ENCODE data around the gene LGALS9C.
"Not testable (repeated sequence)": the region's sequence is repeated elsewhere in the genome, so short reads cannot be mapped to it uniquely, and the experiment has no call there.

The LGALS9C gene

DNA sequence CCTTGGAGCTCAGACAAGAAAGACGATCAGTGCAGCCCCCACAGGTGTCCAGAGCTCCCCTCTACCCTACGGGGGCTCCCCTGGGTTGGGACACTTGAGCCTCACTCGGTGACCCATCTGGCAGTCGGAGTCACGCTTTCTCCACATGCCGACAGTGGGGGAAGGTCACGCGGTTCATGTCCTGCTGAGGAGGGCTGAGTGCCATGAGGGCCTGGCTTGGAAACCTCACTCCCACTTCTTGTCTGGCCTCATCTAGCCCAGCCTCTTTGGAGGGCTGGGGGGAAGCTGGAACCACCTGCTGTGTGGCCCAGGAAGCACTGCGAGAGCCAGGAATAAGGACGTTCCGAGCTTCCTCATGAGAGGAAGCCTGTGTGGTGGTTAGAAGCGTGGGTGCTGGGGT is 1.8 kb downstream of the LGALS9C start:
- in situ Hi-C loops (cut with HindIII; ENCODE audit: low sequenced_read_pairs): not testable (repeated sequence)

DNA sequence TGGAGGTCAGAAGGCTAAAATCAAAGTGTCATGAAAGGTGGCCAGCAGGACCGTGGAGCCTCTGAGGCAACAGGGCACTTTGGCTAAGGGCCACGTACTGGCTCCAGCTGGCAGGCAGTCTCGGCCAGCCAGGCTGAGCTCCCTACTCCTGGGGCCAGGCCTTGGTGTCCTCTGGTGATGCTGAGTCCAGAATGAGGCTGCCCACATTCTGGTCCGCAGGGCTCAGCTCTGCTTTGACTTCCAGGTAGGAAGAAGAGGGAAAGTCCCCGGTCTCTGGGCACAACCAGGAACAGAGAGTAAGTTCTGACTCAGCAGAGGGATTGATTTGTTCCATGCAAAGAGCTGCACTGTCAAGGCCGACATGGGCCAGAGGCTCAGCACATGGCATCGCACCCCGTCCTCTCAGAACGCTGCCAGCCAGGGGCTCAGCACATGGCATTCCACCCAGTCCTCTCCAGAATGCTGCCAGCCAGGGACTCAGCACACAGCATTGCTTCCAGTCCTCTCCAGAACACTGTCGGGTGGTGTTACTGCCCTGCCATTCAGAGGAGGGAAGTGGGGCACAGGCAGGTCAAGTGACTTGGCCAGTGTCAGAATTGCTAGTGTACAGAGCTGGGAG is 2.5 kb downstream of the LGALS9C start:
- in situ Hi-C loops (cut with HindIII; ENCODE audit: low sequenced_read_pairs): not testable (repeated sequence)

DNA sequence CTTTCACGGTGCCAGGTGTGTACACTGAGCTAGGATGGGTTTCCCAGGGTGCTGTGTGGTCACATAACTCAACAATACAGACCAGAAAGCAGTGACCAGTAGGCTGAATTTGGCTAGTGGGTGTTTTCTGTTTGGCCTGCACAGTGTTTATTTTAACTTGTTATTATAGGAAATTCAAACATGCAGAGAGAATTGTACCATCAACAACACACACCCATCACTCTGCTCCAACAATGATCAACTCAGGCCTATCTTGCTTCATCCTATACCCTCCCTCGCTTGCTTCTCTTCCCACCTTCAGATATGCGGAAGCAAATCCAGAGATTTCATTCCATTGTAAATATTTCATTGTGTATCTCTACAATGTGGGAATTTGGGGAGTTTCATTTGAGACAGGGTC is 5.2 kb downstream of the LGALS9C start:
- in situ Hi-C loops (cut with HindIII; ENCODE audit: low sequenced_read_pairs): not testable (repeated sequence)

DNA sequence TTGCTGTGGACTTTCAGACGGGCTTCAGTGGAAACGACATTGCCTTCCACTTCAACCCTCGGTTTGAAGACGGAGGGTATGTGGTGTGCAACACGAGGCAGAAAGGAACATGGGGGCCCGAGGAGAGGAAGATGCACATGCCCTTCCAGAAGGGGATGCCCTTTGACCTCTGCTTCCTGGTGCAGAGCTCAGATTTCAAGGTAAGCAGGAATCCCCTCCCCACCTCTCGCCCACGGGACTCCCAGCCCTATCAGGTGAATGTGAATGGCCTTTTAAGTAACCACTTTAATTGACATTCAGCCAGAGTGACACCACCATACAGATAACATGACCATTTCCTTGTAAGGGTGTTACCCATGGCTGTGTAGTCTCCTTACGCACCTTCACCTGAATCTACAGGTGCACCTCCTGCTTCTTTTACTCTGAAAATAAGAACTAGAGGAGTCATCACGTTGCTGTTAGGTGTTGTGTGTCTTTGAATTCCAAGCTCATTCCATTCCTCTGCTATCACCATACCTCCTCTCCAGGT is 9.4 kb downstream of the LGALS9C start:
- in situ Hi-C loops (cut with HindIII; ENCODE audit: low sequenced_read_pairs): not testable (repeated sequence)

DNA sequence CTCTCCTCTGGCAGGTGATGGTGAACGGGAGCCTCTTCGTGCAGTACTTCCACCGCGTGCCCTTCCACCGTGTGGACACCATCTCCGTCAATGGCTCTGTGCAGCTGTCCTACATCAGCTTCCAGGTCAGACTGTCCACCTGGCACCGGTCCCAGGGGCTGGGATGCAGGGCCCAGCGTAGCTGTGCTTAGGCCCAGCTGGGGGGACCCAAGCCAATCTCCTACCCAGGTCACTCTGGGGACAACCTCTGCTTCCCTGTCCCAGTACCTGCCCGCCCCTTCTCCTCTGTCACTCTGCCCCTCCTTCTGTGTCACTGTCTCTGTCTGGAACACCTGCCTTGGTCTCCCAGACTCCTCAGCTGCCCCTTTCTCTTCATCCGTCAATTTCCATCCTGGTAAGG is 11.0 kb downstream of the LGALS9C start:
- in situ Hi-C loops (cut with HindIII; ENCODE audit: low sequenced_read_pairs): not testable (repeated sequence)

DNA sequence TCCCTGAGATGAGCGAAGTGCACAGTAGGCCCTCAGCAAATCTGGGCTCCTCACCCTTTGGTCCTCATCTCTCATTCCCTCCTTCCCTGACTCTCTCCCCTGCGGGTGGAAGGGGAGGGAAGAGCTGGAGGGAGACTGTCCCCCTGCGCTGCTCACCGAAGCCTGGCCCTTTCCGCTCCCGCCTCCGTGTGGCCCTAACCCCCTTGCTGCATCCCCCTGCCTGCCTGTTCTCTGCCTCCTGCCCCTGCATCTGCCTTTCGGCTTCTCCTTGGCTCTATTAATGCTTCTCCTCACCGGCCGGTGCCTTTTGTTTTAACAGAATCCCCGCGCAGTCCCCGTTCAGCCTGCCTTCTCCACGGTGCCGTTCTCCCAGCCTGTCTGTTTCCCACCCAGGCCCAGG is 12.0 kb downstream of the LGALS9C start:
- in situ Hi-C loops (cut with HindIII; ENCODE audit: low sequenced_read_pairs): not testable (repeated sequence)

DNA sequence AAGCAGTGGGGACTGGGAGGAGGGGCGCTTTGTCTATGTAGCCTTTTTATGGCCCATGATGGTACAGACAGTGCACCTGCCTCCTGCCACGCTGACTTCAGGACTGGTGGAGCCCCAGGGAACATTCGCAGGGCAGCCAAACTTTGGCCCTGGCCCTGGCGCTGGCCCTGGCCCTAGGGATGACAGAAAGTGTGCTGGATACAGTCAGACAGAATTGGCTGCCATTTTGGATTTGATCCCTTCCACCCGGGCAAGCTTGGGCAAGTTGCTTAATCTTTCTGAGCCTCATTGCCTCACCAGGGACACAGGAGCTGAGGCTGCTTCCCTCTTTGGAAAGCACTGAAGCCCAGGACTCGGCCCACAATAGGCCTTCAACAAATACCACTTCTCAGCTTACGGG is 13.4 kb downstream of the LGALS9C start:
- in situ Hi-C loops (cut with HindIII; ENCODE audit: low sequenced_read_pairs): not testable (repeated sequence)

DNA sequence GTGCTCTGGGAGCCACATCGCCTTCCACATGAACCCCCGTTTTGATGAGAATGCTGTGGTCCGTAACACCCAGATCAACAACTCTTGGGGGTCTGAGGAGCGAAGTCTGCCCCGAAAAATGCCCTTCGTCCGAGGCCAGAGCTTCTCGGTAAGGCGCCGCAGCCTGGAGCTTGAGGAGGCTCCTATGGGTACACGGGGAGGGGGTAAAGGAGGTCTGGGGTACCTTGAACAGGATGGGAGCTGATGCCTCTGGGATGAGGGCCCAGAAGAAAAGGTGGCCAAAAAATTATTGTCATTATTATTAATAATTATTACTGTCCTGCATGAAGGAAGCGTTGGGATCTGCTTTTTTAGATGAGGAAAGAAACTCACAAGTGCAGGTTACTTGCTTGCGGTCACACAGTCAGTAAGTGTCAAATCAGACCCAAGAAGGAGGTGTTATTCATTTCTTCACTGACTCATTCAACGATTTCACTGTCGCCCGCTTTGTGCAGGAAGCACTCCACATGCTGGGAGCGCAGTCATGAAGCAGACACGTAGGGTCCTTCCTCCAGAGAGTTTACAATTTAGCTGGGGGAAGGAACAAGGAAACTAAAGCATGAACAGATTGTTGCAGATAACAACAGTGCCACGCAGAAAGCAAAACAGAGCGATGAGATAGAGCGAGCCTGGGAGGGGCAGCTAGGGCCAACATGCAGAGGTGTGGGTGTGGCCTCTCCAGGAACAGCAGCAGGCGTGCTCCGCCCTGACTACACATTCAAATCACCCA is 16.3 kb downstream of the LGALS9C start:
- in situ Hi-C loops (cut with HindIII; ENCODE audit: low sequenced_read_pairs): not testable (repeated sequence)

DNA sequence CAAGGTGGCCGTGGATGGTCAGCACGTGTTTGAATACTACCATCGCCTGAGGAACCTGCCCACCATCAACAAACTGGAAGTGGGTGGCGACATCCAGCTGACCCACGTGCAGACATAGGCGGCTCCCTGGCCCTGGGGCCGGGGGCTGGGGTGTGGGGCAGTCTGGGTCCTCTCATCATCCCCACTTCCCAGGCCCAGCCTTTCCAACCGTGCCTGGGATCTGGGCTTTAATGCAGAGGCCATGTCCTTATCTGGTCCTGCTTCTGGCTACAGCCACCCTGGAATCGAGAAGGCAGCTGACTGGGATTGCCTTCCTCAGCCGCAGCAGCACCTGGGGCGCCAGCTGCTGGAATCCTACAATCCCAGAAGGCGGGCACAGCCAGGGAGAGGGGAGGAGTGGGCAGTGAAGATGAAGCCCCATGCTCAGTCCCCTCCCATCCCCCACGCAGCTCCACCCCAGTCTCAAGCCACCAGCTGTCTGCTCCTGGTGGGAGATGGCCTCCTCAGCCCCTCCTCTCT is 17.7 kb downstream of the LGALS9C start:
- in situ Hi-C loops (cut with HindIII; ENCODE audit: low sequenced_read_pairs): not testable (repeated sequence)

DNA sequence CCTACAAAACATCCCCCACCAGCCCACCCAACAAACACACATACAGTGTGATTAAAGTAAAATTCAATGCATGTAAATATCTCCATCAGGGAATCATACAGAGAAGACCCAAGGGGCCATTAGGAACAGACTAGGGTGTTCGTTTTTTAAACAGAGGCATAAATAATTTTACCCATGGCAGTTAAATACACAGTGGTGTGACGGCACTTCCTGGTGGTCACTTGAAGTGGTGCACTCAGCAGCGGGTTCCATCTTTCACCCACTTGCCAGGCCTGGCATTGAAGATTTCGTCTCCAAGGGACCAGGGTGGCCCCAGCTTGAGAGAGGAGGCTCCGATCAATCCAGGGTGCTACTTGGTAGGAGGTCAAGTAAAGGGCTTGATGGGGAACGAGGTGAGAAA is 20.5 kb downstream of the LGALS9C start:
- in situ Hi-C loops (cut with HindIII; ENCODE audit: low sequenced_read_pairs): not testable (repeated sequence)

DNA sequence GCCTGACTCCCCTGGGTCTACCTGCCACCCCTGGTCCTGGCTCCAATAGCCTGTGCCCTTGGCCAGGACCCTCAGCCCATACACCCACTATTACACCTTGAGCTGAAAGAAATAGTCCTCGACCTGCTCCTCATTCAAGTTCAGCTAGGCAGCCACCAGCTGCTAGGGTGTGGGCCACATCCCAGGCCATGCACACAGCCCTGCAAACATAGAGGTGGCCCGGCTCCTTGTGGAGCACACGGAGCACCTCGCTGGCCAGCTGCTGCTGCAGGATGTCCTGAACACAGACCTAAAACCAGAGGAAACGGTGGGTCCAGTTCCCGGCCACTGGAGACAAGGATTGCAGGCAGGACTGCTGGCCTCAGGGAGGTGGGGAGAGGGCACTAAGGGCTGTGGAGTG is 22.5 kb downstream of the LGALS9C start:
- in situ Hi-C loops (cut with HindIII; ENCODE audit: low sequenced_read_pairs): not testable (repeated sequence)

DNA sequence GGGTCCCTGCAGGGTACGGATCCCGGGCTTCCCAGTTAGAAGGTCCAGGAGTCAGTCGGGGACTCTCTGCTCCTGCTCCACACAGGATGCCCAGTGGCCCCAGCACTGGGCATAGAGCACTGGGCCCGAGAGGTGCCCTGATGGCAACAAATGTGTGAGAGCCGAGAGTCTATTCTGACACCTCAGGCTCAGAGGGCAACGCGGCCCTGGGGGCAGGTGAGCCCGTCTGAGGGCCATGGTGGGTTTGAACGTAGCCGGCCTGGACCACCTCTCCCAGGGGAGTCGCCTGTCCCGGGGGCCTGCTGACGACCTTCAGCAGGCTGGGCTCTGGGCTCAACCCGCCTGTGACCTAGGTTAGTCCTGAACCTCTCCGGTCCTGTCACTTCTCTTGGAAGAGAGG is 23.2 kb downstream of the LGALS9C start:
- in situ Hi-C loops (cut with HindIII; ENCODE audit: low sequenced_read_pairs): not testable (repeated sequence)

DNA sequence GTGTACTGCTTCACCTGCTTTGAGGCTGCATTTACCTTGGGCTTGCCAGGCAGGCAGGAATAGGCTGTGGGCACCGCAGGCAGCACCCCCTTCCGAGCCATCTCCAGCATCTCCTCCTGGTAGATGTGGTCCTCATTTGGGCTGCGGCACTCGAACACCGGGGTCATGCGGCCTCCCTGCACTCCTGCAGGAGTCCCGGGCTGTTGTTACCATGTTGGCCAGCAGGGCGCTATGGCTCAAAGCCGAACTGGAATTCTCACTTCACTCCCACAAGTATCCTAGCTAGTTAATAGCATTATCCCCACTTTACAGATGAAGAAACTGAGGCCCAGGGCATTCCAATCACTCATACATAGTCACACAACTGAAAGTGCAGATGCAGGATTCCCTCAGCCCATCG is 23.7 kb downstream of the LGALS9C start:
- in situ Hi-C loops (cut with HindIII; ENCODE audit: low sequenced_read_pairs): not testable (repeated sequence)

DNA sequence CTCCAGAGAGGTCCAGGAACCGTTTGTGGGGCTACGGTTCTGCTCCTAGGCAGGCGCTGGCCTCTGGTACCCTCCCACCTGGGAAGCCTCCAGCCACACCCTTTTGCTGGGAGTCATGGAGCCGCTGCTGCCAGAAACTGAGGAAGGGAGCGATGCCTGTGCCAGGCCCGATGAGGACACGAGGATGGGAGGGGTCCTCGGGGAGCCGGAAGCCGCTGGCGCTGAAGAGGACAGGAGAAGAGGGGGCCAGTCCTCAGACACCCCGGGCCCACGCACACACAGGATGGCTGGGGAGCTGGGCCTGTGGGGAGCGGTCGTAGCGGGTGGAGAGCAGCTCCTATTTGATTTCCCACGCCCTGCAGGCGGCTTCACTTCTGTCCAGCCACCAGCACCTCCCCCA is 24.2 kb downstream of the LGALS9C start:
- in situ Hi-C loops (cut with HindIII; ENCODE audit: low sequenced_read_pairs): not testable (repeated sequence)

DNA sequence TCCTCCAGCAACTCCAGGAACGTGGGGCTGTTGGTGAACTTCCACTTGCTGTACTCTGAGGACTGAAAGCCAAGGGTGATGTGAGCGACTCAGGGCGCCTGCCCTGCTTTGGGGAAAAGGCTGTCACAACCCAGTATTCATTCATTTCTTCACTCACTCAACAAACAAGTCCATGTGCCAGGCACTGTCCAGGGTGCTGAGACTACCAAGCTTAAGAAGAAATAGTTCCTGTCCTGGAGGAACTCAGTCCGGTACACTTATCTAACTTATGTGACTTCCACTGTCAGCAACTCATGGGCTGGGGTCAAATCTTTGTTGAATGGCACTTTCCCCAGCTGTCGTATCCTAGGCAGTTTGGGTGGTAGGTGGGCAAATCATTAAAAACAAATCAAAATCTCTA is 26.6 kb downstream of the LGALS9C start:
- in situ Hi-C loops (cut with HindIII; ENCODE audit: low sequenced_read_pairs): not testable (repeated sequence)

DNA sequence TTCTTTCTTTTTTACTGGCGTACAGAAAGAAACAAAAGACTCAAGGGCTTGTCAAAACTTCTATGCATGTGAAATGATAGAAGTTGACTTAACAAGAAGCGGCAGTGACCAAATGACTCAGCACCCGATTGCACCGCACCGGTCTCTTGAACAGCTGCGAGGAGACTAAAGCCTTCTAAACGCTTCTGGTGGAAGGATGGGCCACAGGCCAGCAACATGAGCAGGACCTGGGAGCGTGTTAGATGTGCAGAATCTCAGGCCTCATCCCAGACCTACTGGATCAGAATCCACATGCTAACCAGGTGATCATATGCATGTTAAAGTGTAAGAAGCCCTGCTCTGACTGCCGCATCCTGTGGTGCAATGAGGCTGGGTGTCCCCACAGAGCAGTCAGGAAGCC is 31.1 kb downstream of the LGALS9C start:
- in situ Hi-C loops (cut with HindIII; ENCODE audit: low sequenced_read_pairs): not testable (repeated sequence)

DNA sequence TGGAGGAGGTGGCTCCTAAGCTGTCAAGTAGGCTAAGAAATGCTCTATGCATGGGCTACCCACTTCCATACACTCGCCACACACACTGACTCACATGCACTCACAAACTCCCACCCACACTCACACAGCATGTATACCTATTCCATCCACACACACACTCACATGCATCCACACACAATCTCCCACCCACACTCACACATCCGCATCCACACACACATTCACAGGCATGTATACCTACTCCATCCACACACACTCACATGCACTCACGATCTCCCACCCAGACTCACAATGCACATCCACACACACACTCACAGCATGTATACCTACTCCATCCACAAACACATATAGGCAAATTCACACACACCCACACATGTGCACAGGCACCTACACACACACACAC is 32.1 kb downstream of the LGALS9C start:
- in situ Hi-C loops (cut with HindIII; ENCODE audit: low sequenced_read_pairs): not testable (repeated sequence)

DNA sequence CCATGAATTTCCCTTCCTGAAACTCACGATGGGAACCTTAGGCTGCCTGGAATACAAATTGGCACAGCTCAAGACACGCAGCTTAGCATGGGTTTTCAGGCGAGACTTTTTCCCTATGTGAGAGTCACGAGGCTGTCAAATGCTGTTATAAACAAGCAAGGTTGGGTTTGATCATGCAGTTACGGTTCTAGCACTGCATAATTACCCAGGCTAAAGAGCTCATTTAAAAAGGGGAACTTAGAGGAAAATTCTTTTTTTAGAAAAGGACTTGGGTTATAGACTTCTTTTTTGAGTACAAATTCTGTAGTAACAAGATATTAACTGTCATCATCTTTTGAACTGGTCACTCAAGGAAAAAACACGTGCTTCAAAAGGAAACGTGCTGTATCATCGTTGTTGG is 44.5 kb downstream of the LGALS9C start:
- in situ Hi-C loops (cut with HindIII; ENCODE audit: low sequenced_read_pairs): not testable (repeated sequence)

DNA sequence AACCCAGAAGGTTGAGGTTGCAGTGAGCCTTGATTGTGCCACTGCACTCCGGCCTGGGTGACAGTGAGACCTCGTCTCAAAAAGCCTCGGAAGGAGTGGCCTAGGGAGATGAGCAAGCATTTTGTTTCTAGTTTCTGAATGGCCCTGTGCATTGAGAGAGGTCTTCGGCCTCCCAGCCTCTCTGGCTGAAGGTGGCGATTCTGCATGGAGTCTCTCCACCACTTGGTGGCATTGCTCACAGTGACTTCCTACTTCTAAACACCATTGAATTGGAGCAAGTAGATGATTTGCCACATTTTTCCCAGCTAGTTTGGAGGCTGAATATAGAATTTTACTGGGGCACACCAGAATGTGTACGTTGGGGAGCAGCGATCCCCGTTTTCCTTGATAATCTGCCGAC is 48.4 kb downstream of the LGALS9C start:
- in situ Hi-C loops (cut with HindIII; ENCODE audit: low sequenced_read_pairs): not testable (repeated sequence)

DNA sequence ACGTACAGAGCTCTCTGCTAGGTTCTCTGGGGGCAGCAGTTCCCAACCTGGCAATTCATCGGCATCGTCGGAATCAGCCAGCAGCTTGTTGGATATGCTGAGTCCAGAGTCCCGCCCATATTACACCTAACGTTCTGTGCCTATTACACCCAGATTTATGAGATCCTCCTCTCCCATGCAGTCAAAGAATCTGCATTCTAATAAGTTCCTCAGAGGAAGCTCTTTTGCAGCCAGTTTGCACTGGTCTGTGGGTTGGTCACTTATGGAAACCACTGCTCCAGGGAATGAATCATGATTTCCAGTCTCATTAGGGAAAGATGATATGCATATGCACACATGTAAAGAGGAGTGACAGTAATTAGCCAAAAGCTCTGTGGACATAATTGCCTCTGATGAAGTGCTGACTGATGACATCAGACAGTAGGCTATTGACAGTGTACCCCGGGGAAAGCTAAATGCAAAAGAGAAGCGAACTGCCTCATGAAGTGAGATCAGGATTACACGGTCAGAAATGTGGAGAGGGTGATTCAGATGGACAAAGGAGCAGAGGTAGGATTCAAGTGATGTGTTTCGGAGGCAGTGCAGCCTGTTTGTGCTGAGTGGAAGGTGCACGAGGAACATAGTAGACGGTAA is 49.7 kb downstream of the LGALS9C start:
- in situ Hi-C loops (cut with HindIII; ENCODE audit: low sequenced_read_pairs): not testable (repeated sequence)

DNA sequence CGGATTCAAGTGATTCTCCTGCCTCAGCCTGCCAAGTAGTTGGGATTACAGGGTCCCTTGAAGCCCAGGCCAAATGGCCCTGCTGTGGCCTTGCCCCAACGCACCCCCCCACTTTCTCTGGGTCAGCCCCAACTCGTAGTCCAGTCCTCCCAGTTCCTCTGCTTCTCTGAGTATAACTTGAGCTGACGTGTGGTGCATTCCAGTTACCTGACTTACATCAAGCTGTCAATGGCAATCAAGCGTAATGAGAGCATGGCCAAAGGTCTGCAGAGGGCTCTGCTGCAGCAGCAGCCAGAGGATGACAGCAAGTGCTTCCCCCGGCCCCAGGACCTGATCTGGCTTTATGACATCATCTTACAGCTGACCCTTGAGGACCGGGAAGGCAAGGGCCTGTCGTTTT is 50.8 kb downstream of the LGALS9C start:
- in situ Hi-C loops (cut with HindIII; ENCODE audit: low sequenced_read_pairs): not testable (repeated sequence)

DNA sequence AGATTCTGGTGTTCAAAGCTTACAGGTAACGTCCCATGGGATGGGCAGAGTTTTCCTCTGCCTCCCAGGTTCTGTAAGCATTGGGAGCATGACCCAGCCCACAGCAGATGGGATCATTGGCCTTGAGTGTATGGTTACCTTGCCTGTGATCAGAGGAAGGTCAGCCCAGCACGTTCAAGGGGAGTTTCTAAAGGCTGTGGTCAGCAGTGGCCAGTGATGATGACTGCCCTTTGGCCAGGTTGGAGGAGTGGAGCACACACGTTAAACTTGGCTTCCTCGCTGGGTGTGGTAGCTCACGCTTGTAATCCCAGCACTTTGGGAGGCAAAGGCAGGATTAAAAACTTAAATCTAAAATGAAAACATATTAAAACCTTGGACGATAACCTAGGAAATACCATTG is 51.8 kb downstream of the LGALS9C start:
- in situ Hi-C loops (cut with HindIII; ENCODE audit: low sequenced_read_pairs): not testable (repeated sequence)

Measured in endothelial cell of hepatic sinusoid (primary cell).